Neural progenitor cell (in vitro differentiated cells): ENCODE measurements around the gene TTC23L.

Source experiments
- CTCF ChIP-seq: fragments of 200-600 bp; sonication (generic); IDR thresholded peaks from 2 replicates; pipeline ENCODE4 v1.5.1; 2017; ENCODE audit warnings: antibody characterized with exemption, mild to moderate bottlenecking
- EZH2 ChIP-seq: fragments of 200-600 bp; sonication (generic); IDR thresholded peaks from 2 replicates; pipeline ENCODE4 v1.6.1; 2017; ENCODE audit warnings: antibody characterized with exemption, mild to moderate bottlenecking, moderate library complexity
- EZH2phosphoT487 ChIP-seq: fragments of 200-600 bp; sonication (generic); IDR thresholded peaks from 2 replicates; pipeline ENCODE4 v1.6.1; 2017; ENCODE audit warnings: antibody characterized with exemption

GRCh38 chr5:34892414-34892813 lies 53.5 kb downstream of the TTC23L start:
- TF ChIP-seq CTCF: no peak
- no peak for TF ChIP-seq EZH2
- no peak for TF ChIP-seq EZH2phosphoT487
